ENCODE data around the gene NOC2L.

The NOC2L gene

DNA sequence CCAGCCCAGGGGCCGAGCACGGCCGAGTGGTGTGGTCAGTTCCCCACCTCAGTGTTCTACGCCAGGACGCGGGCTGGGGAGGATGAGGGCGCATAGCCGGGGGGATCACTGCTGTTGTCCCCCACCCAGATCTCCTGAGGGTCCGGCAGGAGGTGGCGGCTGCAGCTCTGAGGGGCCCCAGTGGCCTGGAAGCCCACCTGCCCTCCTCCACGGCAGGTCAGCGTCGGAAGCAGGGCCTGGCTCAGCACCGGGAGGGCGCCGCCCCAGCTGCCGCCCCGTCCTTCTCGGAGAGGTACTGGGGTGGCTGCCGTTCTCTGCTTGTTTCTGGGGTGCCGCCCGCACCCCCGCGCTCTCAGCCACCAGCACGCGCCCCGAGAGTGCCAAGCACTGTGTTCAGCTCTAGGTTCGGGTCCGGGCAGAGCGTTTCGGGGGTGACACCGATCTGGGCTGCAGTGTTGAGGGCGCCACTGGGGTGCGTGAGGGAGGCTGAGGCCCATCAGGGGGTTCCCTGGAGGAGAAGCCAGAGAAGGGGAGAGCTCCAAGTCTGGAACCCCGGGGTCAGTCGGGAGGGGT lies 18.0 kb downstream of the NOC2L start:
- DNase-seq, result no peak

DNA sequence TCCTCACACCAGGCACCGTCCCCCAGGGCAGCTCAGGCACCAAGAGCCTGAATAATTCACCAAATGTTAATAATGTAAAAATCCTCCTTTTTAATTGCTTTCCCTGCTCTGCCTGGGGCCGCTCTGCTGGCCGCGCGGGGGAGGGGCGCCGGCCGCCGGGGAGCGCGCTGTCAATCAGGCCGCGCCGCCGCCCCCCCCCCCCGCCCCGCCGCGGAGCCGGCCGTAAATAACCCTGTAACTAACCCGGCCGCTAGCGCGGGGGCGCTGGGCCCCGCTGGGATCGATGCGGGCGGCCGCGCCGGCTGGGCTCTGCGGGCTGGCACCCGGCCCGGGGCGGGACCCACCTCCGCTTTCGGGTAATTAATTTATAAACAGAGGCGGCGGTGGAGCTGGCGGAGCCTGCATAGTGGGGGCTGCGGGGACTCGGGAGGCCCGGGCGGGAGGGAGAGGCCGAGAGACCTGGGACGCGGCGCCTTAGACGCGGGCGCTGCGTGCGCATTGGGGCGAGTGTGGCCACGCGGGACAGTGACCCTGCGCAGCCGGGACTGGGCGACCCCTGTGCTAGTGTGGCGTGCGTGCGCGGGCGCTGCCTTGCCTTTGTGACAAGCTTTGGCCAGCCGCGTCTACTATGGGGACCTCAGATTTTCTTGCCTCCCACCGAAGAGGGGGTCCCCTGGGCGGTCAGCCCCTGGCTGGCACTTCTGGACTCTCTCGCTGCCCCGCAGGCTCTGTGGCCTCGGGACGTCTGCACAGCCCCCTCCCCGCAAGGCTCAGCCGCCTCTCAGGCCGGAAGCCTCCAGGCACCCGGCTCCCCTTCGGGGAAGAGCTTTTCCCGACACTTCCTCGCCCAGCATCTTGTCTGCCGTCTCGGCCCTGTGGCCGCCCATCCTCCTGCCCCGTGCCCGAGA lies 18.7 kb downstream of the NOC2L start:
- DNase-seq, result peak; percentile 57

DNA sequence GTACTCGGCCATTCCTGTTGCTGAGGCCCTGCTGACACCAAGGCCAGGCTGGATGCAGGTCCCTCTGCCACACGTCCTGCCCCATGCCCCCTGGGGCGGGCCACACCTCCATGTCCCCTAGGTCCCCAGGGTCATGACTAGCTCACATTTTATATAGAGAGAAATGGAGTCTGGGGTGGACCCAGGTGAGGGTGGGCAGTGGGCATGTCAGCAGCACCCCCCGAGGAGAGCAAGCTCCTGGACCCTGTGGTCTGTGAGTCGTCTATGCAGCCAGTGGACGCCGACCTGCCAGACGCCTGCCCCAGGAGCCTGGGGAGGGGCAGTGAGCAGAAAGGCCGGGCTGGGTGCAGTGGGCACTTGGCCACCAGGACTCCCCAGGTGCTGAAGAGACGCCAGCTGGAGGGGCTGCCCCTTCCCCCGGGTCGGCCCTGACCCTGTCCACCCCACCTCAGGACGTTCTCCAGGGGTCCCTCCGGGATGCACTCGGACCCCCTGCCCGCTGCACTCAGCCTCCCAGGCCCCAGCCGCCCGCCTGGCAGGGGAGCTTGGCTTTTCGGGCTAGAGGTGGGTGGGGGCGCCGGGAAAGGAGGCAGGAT lies 19.4 kb downstream of the NOC2L start:
- no peak for DNase-seq

DNA sequence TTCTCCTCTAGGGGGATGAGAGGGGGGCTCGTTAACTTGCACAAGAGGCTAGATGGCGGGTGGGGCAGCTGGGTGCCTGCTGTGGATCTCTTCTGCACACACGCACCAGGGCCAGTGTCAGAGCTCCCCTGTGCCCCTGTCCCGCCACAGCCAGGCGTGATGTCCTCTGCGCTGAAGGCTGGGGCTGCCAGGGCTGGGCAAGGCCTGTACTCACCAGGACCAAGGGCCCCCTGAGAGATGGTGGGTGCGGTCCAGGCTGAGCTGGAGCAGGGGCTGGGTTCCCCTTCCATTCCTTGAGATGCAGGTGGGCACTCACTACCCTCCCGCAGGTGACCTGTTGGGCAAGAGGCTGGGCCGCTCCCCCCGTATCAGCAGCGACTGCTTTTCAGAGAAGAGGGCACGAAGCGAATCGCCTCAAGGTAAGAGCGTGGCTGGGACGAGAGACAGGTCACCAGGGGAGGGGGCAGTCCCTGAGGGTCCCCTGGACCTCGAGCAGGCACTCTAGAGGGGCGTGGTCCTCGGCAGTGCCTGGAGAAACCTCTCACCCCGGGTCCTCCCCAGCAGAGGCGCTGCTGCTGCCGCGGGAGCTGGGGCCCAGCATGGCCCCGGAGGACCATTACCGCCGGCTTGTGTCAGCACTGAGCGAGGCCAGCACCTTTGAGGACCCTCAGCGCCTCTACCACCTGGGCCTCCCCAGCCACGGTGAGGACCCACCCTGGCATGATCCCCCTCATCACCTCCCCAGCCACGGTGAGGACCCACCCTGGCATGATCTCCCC lies 20.2 kb downstream of the NOC2L start:
- no peak for DNase-seq

DNA sequence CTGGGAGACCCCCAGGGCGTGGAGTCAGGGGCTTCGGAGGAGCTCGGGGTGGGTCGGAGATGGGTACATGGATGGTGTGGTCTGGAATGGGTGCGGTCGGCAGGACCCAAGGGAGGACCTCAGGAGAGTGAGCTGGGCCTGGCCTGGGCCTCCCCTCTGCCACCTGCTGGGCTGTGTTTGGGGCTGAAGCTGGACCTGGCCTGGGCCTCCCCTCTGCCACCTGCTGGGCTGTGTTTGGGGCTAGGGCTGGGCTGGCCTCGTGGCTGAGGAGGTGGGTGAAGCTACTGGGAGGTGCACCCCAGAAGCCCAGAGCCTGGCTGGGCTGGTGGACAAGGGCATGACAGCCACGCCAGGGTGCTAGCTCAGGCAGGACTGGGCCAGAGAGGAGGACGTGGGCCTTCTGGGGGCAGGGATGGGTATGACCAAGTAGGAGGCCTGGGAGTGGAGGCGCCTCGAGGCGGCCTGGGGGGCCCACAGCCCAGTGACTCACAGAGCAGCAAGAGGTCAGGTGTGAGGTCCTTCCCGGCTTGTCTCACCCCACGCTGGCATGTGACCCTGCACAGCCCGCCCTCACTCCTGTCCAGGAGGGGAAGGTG lies 20.9 kb downstream of the NOC2L start:
- no peak for DNase-seq

DNA sequence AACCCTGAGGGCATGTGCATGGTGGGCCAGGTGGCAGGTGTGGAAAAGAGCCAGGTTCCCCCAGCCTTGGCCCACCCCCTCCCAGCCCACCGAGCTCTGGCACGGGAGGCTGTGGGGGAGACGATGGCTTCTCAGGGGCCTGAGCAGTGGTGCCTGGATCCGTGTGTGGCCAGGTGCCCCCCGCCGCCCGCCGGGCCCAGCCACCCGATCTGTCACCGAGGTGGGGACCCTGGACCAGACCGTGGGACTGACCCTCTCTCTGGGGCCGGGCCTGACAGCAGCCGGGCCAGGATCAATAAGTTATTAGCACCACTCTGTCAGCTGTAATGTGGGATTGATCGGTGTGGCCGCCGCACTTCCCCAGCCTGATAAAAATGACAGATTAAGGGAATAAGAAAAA lies 21.5 kb downstream of the NOC2L start:
- DNase-seq, result no peak

DNA sequence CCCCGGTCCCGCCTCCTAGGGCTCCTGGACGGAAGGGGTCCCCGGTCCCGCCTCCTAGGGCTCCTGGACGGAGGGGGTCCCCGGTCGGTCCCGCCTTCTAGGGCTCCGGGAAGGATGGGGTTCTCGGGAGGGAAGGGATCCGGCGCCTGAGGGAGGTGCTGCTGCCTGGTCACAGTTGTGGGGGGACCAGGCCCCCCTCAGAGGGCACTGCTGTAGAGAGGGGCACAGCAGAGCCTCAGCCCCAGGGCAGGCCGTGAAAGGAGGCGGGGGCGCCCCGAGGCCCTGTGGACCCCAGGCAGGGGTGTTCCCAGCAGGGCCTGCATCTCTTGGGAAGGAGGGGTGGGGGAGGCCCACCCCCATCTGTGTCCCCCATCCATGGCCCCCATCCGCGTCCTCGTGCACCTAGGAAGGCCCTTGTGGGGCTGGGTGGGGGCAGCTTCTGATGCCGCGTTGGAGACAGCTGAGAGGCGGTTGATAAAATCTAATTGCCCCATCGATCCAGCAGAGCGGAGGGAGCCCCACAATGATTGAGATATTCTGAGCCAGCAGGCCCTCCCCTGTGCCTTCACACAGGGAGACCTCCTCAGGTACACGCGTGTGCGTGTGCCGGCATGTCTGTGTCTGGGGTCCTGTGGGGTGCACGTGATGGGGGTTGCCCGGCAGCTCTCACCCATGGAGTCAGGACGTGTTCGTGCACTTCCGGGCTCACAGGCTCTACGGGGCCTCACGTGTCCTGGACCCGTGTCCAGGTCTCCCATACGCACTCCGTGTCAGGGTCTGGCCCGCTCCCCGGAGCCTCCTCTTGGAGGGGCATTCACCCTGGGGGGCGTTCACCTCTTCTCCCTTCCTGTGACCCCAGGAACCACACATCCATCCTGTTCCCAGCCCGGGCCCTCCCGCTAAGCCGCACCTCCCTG lies 22.4 kb downstream of the NOC2L start:
- no peak for DNase-seq

DNA sequence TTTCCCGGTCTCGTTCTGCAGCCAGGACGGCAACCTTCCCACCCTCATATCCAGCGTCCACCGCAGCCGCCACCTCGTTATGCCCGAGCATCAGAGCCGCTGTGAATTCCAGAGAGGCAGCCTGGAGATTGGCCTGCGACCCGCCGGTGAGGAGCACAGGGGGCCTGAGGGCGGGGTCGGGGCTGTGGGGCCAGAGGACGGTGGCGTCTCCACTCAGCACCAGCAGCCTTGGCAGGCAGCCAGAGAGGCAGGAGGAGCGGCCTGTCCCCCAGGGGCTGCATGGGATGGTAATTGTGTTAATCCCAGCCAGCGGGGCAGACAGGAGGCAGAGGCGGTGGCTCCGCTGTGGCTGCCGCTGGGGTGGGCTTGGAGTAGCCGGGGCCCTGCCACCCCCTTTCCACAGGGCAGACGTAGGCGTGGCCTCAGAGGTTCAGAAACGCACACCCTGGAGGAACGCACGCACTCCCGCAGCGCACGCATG lies 23.3 kb downstream of the NOC2L start:
- DNase-seq, result peak; percentile 24

DNA sequence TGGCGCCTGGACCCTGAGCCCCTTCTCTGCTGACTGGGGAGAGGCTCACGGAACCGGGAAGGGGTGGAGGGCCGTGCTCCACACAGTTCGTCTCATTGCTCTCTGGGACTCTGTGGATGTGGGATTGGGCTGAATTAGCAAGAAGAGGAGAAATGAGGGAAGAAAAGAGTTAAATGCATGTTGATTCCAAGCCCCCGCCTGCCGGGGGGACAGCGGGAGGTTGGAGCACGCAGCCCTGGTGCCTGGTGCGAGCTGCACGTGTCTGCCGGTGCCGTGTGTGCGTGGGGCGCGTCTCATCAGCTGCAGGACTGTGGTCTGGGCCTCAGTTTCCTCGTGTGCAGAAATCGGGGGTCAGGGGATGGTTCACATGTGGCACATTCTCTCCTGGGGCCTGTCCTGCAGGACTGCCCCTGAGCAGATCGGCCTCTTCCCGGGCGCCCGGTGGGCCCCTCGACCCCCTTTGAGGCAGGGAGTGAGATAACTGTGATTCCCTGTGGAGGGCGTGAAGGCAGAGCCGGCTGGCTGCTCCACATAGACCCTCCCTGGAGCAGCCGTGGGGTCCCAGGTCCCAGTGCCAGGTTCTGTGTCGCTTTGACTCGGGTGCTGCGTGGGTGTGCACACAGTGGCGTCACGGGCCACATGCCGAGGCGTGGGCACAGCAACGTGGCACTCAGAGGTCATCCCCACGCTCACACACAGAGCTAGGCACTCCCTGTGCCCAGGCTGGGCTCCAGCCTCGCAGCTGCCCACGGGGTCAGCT lies 23.9 kb downstream of the NOC2L start:
- DNase-seq, result no peak

DNA sequence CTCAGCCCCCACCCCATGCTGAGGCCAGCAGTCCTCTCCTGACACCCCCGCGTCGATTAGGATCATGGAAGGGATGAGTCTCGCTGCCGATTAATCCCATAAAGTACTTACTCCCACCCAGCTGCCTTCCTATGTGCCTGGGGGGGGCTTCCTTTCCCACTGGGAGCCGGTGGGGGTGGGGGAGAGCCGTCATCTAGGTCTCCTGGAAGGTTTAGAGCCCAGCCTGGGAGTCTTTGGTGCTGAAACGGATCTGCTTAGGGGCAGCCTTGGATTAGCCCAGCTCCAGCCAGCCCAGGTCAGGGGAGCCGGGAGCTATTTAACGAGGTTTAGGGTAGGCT lies 25.5 kb downstream of the NOC2L start:
- no peak for DNase-seq

DNA sequence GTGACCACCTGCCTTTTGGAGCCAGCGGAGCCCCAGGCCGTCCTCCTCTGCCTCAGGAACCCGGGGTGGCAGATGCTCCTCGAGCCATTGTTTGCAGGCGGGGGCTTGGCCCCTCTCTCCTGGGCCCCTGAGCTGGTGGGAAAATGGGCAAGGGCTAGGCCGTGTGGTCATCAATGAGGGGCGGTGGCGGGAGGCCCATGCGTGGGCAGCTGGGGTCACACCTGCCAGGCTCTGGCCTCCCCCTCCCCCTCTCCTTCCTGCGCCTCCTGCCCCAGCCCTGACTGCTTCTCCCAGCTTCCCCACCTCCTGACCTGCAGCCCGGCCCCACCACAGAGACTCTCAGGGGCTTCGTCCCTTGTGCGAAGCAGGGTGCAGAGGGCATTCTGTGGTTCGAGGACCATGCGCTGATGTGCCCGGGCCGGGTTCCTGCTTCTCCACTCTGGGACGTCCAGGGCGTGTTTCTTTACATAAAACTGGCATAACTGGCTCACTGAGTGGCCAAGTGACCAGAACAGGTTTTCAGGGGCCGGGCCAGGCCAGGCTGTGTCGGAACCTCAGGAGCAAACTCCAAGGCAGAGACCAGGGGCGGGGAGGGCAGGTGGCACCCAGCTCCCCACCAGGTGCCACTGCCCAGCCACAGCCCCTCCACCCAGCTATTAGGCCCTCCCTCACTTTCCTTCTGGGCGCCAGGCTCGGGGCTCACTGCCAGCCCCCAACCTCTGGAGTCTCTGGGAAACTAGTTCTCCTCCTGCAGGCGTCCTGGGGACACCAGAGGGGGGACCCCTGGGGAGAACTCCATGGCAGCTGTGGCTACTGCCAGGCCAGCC lies 26.1 kb downstream of the NOC2L start:
- DNase-seq, result no peak

DNA sequence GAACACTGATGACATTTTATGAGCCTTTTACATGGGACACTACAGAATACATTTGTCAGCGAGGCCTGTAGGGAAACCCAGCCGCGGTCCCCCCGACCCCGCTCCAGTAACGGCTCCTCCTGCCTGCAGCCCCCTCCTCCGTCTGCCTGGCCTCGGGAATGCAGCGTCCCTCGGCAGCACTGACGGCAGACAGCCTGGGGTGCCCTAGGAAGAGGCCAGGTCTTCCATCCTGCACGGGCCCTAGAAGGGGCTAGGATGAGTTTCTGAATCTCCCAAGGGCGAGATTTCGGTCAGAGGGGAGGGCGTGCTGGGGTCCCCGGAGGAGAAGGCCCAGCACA lies 26.9 kb downstream of the NOC2L start:
- no peak for DNase-seq

DNA sequence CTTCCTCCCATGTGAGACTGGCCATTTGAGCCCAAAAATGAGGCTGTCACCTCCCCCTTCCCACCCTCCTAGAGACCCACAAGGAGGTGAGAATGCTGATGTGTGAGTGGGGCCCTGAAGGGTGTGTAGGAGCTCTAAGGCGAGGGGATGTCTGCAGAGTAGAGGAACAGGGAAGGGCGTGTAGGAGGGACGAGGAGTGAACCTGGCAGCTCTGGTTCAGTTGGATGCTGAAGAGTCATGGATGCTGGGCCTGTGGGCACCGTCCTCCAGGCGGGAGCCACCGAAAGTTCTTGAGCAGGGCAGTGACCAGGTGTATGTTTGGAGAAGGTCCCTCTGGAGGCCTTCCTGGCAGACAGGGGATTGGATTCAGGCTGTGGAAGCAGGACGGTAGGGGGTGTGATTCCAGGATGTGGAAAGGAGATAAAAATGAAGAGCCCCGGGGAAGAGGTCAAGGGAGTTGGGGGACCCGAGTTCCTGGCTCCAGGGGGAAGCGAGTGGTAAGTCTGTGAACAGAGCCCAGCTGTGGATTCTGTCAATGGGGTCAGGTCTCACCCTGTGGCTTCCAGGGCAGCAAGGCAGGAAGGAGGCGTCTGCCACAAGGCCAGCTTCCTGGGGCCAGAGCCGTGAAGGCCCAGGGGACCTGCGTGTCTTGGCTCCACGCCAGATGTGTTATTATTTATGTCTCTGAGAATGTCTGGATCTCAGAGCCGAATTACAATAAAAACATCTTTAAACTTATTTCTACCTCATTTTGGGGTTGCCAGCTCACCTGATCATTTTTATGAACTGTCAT lies 27.5 kb downstream of the NOC2L start:
- no peak for DNase-seq

DNA sequence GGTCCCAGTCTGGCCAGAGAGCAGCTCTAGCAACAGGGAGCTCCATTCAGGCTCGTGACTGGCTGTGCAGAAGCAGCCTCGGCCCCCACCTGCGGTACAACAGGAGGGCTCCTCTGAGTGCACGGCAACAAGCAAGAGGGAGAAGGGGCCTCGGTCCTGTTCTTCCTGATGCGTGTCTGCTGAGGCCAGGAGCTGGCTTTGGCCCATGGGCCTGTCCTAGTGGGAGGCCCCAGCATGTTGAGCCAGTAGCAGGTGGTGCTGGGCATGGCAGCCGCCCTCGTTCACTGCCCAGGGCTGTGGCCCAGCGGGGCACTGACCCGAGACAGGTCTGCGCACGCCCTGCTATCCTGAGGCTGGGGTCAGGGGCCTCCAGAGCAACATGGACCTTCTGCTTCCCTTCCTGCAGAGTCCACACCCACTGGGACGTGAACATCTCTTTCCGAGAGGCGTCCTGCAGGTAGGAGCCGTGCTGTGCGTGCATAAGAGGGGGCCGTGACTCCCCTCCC lies 28.4 kb downstream of the NOC2L start:
- DNase-seq, result no peak

DNA sequence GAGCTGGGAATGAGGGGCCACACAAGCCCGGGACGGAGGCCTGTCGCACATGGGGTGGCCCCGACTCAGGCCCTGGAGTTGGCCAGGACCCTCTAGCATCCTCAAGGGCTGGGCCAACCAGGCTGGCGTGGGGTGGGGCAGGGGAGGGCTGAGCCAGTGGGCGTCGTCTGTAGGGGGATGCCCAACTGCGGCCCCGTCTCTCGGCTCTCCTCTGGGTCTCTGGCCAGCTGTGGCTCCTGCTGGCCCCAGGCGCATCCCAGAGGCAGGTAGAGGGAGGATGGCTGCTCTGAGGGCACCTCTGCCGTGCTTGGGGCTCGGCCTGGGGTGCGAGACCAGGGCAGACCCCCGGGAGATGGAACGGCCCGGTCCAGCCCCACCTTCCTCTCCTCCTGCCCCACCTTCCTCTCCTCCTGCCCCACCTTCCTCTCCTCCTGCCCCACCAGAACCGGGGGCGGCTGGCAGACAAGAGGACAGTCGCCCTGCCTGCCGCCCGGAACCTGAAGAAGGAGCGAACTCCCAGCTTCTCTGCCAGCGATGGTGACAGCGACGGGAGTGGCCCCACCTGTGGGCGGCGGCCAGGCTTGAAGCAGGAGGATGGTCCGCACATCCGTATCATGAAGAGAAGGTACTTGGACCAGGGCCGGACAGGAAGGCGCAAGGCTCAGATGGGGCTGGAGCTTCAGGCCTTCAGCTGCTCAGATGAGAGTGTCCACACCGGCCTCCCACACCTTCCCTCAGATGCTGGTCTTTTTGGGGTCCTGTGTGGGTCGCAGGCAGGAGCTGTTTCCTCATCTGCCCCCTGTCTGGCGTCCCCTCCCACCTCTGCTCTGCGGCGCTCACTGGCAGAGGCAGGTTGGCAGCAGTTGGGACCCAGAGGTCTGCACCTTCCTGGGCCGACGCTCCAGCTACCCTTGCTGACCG lies 29.1 kb downstream of the NOC2L start:
- no peak for DNase-seq

DNA sequence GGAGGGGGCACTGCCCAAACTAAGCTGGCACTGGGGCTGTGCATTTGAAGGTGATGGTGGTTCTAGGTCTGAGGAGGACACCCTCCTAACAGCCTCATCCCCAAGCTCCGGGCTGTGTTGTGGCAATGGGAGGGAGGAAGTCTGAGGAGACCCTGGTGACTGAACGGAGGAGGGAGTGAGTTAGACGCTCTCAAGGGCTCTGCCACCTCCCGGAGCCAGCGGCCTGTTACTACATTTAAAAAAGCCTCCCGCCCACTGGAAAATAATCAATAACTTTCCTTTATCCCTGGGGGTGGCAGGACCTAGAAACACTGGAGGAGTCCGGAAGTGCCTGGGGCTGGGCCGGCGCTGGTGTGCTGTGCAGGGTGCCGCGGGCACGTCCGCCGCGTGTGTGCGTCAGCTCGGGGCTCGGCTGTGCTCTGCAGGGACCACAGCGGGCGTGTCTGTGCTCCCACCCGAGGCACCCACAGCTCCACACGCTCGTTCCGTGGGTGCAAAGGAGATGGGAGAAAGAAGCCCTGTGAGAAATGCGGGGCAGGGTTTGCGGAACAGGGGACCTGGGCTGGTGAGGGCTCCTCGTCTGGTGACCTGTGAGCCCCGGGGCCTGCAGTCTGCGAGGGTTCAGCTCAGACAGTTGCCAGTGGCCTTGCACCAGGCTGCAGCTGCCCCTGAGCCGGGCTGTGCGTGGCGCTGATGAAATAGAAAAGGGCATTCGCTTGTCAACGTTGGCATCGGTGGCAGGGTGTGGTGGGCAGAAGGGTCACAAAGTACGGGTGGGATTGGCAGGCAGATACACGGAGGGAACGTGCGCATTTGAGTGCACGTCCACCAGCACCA lies 30.0 kb downstream of the NOC2L start:
- no peak for DNase-seq

DNA sequence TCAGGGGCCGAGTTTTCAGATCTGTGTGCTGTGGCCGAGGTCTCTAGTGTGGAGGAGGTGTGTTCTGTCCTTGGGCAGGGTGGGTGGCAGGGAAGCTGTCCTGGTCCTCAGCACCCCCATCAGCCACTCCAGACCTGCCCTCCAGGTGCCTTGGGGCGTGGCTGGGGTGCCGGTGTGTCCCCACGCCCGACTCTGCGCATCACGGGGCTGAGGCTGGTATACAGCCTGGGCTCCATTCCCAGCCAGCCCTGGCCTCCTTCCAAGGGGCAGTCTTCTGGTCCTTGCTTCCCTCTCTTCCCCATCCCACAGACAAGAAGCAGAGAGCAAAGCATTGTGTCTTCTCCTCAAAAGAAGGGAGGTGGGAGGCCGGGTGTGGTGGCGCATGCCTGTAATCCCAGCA lies 31.3 kb downstream of the NOC2L start:
- DNase-seq, result no peak
